Stimulated activated CD8-positive, alpha-beta memory T cell treated with anti-CD3 and anti-CD28 coated beads, Interleukin-7, amount 100 ng/mL, for 4 hours (primary cell): ENCODE results near the gene TINCR.

Experiments
- DNase-seq, 2 donors: peaks; one replicate each; pipeline ENCODE4 v3.0.0-alpha.2; 2020; ENCODE audit warnings: low read depth in 2 of 2

The TINCR gene

DNA sequence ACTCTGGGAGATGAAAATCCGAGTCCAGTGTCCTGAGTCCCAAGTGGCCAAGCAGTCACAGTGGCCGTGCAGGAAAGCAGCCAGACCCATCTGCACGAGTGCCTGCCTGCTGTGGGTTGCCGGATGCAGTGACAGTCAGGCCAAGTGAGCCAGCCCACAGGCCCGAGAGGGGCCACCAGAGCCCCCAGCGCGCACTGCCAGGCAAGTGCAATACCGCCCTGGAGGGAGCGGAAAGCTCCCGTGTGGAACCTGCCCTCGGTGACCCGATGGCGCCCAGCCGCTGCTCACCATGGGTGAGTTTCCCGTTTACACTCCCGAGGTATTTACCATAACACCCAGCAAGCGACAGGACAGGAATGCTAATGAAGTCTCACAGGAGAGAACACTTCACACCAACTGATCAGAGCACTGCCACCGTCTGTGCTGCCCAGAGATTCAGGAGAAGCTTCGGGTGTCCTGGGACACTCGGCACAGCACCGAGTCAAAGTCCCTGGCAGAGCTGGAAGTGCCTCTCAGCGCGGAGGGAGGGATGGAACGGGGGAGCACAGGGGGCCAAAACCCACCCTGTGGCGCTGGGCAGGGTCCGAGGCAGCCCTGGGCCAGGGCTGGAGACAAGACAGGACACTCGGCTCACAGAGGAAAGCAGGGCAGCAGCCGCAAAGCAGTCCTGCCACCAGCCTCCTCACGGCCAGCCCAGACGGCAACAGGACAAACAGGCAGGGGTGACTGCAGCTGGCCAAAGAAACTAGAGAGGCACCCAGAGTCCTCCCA is 21.3 kb upstream of the TINCR start:
- DNase-seq, result no peak

DNA sequence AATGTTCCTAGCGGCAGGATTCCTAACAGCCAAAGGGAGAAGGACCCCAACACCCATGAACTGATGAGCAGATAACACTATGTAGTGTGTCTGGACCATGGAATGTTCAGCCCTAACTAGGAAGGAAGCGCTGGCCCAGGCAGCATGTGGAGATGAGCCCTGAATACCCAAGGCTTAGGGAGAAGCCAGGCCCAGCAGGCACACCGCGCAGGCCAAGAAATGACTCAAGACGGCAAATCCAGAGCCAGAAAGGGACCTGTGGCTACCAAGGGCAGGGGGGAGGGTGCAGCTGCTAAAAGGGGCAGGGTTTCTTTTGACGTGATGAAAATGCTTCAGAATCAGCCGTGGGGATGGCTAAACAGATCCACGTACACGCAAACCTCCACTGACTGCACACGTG is 20.7 kb upstream of the TINCR start:
- no peak for DNase-seq

DNA sequence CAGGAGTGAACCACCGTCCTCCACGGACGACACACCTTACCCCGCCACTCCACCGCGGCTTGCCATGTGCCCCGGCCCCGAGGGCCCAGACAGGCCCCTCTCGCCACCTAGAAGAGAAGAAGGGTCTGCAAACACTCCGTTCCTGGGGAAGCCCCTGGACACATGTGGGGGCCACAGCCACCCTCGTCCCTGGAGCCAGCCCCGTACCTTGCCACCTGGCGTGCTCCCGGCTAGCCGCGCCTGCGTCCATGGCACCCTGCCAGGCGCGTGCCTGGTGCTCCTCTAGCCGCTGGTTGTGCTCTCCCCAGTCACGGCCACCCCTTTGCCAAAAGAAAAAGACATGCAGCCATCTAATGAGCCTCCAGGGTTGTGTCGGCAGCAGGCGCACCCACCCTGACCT is 19.9 kb upstream of the TINCR start:
- no peak for DNase-seq

DNA sequence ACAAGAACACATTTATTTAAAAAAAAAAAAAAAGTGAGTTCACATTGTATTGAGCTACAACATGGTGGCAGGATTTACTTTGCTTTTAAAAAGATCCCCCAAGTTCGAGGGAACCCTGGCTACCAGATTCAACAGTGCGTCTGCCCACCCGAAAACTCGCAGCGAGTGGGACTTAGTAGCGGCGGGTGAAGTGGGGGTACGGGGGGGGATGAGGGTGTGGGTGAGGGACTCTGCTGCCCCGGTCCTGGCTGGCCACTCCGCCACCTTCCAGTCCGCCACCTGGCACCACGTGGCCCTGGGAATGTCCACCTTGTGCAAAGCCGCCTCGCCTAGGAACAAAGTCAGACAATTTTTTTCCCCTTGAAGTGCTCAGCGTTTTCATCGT is 19.3 kb upstream of the TINCR start:
- DNase-seq, result no peak

DNA sequence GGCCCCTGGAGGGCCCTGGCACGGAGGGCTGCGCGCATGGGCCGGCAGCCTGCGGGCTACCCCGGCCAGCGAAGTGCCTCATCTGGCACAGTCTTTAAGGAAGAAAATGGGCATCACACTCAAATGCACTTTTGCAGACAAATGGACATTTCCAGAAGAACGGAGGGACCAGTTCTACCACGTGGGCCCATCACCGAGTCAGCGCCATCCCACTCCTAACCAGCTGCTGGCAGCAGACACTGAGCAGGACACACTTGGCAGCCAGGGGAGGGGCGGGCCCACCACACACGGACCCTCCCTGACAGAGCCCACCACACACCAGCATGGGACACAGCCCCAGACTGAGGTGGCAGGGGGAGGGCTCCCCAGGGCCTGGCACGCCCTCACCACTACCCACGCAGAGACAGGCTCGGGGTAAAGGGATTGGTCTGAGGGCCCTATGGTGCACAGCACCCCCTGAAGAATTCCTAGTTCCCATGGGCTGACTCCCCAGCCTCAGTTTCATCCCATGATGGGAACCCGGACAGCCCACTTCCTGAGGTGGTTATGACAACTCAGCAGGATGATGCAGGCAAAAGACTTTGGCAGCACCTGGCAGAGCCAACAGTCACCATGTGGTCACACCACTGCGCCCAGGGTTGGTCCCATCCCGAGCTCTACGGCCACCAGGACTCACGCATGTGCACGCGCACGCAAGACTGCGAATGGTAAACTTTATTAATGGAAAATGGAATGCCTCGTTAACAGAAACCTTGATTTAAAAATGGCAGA is 18.7 kb upstream of the TINCR start:
- DNase-seq, result no peak

DNA sequence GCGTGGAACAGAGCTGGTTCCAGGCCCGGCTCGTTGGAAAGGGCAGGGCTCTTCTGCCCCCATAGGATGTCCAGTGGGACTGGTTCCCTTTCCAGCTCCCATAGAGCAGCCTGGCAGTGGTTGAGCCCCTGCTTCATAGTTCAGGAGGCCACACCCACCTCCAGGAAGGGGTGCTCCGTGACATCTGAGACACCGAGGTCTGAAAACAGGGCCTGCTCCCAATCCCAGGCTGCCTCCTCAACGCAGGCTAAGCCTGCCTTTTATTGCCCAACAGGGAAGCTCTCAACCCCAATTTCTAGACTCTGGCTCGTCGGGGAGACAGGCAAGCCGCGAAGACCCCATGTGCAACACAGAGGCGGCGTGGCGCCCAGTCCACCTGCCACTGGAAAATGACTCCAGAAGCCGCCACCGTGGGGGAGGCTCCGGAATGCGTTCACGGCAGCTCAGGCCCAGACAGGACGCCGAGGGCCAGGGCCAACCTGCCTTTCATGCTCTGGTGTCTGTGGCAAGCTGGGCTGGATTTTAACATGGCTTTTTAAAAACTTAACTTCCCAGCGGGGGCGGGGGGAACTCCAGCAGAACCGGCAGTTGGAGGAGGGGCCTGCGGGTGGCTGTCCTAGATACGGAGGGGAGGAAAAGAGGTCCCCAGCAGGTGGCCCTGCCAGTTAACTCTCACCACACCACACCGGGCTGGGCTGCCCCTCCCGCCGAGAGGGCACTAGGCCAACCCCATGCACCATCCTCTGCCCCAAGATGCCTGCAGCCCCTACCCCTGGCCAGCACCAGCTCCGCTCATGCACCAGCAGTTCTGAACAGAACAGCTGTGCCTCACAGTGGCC is 17.9 kb upstream of the TINCR start:
- peak; percentile 8 to 40 for DNase-seq

DNA sequence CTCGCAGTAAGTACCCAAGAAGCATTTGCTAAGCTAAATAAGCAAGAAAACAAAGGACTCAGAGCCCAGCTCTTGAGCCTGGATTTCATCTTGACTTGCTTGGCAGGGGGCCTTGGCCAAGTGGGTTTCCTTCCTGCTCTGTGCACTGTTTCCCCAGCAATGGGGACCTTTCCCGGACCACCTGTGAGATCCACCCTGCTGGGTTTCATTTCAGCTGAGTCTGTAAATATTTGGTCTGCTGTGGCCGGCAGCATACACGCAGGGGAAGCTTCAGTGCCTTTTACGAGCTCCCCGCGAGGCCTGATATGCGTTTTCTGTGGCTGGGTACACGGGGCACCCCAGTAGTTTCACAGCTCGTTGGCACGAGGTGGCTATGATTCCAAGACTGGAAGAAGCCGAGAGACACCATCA is 12.4 kb upstream of the TINCR start:
- DNase-seq, result no peak

DNA sequence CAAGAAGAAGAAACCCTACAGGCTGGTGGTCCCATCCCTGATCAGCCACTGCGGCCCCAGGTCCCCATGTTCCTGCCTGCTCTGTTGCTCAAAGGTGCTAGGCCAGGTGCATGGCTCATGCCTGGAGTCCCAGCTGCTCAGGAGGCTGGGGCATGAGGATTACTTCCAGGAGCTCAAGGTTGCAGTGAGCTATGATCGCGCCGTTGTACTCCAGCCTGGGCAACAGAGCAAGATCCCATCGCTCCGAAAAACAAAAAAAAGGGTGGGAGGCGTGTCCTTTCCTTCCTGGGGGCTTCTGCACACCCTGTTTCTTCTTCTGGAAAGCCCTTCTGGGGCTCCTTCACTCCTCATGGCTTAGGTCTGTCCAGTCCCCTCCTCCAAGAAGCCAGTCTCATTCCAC is 11.9 kb upstream of the TINCR start:
- DNase-seq, result no peak

DNA sequence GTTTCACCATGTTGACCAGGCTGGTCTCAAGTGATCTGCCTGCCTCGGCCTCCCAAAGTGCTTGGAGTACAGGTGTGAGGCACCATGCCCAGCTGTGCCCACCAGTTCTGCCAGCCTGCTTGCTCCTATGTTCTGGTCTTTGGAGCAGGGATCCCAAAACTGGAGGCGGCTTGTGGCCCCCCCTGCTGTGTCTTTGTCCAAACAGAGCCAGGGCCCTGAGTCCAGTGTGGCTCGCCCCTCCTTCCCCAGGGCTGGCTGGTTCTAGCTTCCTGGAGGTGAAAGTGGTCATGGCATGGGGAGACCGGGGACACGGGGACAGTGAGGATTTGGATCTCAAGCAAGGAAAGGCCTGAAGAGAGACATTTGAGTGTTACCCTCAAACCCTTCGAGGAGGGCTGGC is 11.5 kb upstream of the TINCR start:
- DNase-seq, result no peak

DNA sequence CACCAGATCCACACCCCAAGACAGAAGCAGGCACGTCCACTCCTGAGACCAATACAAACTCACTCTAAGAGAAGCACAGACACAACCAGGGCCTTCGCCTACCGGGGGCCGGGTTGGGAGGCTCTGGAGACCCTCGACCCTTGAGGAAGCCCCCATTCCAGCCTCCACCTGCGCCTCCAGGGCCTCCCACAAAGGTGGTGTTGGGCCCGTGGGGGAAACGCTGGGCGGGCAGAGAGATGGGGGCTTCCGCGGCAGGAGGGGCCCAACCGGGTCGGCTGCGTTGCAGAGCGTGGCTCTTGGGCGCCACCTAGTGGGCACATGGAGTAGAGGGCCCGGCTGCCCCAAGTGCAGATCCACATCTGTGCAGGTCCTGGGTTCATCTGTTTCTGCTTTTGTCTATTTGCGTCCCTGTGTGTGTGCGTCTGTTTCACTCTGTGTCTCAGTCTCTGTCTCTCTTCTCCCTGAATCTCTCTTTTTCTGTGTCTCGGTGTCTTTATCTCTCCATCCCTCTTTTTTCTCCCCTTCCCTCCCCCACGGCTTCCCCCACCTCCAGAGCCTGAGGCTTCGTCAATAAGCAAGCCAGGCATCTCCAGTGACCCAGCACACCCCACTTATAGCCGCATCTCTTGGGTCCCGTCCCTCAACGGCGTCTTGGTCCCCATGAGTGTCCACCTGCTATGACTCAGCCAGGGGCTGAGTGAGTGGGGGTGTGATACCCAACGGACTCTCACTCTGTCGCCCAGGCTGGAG is 10.5 kb upstream of the TINCR start:
- DNase-seq, result peak; percentile 24 to 45

DNA sequence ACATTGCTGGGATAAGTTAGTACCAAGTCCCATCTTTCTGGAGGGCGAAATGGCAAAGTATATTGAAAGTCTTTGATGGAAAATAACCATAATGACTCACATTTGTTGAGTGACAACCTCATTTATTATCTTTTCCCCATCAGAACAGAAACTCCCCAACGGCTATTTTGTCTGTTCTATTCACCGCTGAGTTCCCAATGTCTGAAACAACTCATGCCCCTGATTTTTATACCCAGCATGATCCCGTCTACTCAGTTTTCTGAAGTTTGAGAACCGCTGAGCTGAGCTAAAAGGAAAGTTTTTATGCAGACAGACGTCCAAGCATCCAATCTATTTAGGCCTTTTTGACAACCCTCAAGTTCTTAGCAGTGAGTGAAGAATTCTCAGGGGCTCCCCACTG is 7.8 kb upstream of the TINCR start:
- no peak for DNase-seq

DNA sequence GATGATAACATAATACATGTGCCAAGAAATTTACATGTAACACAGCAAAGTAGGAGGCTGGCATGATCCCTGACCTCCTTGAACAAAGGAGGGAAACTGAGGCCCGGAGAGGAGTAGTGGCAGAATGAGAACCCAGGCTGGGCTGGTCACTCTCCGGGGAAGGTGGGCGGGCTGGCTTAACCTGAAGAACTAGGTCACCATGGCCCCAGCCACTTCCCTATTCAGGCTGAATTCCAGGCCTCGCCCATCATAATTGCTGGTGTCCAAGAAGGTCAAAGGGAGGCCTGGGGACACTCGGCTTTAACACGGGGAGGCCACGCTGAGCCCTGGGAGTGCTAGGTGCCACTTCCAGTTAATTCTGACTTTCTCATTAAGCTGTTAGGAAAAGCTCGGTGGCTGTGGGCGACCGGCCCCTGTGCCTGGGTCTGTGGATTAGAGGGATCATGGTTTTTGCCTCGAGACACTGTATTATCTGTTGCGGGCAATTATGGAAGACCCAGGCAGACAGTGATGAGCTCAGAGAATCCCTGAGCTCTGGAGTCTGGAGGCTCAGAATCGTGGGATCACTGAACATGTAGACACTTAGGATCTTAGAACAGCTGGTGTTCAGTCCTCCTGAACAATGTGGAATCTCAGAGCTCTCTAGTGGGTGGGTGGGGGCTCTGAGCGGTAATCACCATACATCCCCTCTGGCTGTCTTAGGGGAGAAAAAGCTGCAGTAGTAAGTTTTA is 5.0 kb upstream of the TINCR start:
- DNase-seq, result no peak

DNA sequence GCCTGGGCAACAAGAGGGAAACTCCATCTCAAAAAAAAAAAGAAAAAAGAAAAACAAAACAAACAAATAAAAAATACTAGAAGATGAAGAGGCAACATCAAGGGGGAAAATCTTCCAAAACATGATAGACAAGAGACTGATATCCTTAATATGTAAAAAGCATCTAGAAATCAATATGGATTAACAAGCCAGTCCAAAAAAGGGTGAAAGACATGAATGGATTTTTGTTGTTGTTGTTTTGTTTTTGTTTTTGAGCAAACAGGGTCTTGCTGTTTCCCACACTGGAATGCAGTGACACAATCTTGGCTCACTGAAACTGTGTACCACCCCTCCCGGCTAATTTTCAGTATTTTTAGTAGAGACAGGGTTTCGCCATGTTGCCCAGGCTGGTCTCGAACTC is 4.0 kb upstream of the TINCR start:
- no peak for DNase-seq

DNA sequence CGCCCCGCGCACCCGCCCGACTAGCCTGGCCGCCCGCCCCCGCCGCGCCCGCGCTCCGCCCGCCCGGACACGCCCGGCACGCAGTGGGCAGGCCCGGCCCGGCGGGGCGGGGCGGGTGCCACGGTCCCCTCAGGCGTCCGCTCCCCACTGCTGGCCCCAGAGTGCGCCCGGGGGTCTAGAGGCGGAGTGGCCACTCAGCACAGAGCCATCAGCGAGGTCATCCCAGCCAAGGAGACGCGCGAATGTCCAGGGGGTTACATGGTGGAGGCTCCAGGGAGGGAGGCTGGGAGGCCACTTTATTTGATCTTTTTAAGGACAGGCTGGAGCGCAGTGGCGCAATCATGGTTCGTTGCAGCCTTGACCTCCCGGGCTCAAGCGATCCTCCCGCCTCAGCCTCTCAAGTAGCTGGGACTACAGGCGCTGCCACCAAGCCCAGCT is 236 bp upstream of the TINCR start:
- DNase-seq, result no peak

DNA sequence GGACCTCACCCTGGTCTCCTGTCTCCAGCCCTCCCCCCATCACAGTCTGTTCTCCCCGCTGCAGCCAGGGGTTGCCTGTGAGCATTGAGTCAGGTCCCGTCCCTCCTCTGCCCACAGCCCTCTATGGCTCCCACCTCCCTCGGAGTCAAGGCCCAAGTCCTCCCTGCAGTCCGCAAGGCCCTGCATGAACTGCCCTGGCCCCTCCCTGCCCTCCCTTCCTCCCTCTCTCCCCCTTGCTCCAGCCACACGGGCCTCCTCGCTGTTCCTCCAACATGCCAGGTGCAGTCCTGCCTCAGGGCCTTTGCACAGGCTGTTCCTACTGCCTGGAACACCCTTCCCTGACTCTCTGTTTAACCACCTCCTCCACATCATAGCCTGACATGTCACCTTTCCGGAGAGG is 2.8 kb downstream of the TINCR start:
- DNase-seq, result no peak

DNA sequence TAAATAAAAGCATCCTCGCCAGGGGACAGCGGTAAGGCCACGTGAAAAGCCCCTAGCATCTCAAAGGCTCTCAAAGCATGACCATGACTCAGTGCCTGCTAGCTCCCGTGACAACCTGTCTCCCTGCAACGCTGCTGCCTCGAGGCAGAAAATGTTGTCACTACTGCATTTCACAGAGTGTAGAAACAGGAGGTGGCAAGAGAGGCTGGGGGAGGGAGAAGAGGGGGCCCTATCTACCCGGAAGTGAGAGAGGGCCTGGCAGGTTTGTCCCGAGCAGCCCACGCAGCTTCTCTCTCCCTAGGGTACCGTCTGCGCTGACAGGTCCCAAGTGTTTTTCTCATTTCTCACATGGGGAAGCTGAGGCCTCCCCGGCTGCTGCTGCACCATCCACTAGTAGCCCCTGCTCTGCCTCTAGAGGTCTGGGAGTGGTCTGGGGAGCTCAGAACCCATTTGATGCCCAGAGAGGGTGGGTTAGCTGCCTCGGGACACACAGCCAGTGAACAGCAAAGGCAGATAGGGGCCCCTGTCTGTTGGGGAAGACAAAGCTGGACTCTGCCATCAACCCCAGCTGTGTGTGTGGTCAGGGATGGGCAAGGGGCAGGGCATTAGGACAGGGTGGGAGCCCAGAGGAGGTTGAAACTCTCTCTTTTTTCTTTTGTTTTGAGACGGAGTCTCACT is 3.7 kb downstream of the TINCR start:
- DNase-seq, result no peak

DNA sequence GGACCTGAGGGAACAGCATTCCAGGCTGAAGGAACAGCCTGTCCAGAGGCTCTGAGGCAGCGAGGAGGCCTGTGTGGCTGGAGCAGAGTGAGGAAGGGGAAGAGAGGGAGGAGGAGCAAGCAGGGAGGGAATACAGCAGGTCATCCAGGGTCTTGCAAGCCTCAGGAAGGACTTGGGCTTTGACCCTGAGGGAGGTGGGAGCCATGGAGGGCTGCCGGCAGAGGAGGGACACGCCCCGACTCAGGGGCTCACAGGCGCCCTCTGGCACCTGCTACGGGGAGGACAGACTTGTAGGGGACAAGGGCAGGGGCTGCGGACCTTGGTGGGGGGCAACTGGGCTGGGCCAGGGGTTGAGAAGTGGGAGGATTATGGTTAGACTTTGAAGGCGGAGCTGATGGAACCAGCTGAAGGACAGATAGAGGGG is 4.7 kb downstream of the TINCR start:
- no peak for DNase-seq

DNA sequence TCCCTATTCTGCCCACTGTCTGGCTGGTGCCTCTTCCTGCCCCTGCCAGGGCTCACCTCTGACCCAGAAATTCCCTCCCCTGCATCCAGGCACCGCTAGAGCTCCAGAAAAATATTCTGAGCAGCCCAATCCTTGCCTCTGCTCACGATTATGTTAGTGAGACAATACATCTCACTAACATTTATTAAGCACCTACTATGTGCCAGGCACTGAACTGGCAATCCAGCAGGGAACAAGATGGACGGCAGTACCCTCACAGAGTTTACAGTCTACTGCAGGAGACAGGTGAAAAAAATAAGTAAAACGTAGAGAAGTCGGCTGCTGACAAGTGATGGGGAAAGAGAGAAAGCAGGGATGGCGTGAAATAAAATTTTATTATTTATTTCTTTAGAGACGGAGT is 5.5 kb downstream of the TINCR start:
- no peak for DNase-seq

DNA sequence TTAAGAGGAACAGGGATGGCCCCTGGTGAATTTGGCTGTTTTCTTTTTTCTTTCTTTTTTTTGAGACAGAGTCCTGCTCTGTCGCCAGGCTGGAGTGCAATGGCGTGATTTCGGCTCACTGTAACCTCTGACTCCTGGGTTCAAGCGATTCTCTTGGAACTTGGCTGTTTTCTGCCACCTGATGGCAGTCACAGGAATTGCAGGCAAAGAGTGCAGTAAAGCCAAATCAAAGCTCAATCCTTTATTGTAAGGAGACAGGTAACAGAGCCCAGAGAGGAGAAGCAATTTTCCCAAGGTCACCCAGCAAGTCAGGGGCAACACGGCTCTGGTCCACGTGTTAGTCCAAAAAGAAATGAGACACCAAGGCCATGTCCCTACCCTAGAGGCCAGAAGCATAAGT is 6.2 kb downstream of the TINCR start:
- no peak for DNase-seq

DNA sequence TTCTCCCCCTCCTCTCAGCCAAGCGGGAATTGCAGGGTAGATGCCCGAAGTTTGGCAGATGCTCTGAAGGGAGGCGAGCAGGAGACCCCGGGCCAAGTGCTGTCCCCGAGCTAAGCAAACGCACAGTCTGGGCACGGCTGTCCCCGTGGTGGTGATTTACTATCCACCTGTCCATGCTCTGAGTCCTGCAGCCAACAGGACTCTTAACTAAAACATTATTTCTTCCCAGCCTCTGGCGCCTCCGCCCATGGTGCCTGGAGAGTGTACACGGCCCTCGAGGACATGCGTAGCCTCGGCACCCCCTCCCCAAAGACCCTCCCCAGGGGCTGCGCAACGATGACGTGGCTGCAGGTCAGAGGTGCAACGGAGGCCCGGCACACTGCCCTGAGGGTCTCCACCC is 7.6 kb downstream of the TINCR start:
- DNase-seq, result no peak

DNA sequence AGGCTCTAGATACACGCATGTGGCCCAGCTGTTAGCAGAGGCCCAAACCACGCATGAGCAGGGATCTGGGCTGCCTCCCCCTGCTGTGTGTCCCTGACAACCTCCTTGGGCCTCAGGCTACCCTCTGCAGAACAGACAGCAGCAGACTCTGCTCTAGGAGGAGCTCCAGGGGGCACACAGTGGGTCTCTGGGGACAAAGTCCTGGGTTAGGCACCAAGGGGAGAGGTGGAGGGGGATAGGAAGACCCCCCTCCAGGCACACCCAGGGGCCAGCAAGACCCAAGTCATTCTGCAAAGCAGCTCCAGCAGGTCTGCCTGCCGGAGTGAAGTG is 8.0 kb downstream of the TINCR start:
- DNase-seq, result no peak
